ENCODE measurements around the gene TMEM151A.

GRCh38 chr11:66272596-66272995, 19.1 kb upstream of the TMEM151A start:
- TF ChIP-seq CTCF (IDR thresholded peaks at IDR 0.05) (no peak), POLR2A (IDR thresholded peaks at IDR 0.05) (no peak), EP300 (IDR thresholded peaks at IDR 0.05) (no peak)

All from ovary (tissue), 3 donors.